ENCODE data around the gene CHAT. TPM values are rescaled to one million over a fixed set of nuclear protein-coding genes. Genes with fewer than 3 reads are reported as not detected.

Gene CHAT
- total RNA-seq, 1 donor from 2014 or later, result not detected

DNA sequence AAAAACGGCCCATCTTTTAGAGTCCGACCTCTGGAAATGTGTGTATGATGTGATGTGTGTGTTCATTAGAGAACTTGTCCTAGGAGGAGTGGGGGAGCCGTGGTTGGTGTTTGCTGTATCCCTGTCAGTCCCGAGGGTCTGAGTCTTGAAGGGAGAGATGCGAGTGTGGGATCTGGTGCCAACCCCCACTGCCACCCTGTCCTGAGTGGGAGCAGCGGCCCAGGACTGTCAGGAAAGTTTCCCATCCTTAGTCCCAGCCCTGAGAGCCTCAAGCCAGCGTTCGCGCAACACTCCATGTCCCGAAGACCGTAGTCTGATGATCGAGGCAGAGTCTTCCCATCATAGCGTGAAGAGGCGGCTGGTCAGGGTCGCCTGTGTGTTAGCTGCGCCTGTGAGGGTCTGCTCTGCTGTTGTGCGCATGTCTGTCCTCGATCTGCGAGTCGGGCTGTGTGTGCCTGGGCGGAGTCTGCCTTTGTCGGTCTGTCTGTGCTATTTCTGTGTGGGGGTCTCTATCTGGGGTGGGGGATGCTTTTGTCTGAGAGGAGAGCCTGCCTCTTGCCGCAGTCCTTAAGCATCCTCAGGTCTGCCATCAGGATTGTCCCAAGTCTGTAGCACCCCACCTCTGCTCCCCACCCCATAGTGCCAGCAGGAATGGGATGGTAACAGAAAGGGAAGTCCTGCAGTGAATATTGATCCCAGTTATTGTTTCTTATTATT, 514 bp upstream of the CHAT start:
- H3K27me3 ChIP-seq (ENCODE audit: low read depth), result peaks cover 100% of the 10 kb centered on the region
- H3K27ac ChIP-seq (replicated peaks), result no peak overlapping the region
- H3K36me3 ChIP-seq, result no peaks in the 10 kb centered on the region
- peaks cover 31% of the 10 kb centered on the region for H3K4me1 ChIP-seq
- H3K4me3 ChIP-seq, result no peak overlapping the region
- TF ChIP-seq, protein P1, sequence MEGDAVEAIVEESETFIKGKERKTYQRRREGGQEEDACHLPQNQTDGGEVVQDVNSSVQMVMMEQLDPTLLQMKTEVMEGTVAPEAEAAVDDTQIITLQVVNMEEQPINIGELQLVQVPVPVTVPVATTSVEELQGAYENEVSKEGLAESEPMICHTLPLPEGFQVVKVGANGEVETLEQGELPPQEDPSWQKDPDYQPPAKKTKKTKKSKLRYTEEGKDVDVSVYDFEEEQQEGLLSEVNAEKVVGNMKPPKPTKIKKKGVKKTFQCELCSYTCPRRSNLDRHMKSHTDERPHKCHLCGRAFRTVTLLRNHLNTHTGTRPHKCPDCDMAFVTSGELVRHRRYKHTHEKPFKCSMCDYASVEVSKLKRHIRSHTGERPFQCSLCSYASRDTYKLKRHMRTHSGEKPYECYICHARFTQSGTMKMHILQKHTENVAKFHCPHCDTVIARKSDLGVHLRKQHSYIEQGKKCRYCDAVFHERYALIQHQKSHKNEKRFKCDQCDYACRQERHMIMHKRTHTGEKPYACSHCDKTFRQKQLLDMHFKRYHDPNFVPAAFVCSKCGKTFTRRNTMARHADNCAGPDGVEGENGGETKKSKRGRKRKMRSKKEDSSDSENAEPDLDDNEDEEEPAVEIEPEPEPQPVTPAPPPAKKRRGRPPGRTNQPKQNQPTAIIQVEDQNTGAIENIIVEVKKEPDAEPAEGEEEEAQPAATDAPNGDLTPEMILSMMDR (IDR thresholded peaks at IDR 0.05; ENCODE audit: borderline replicate concordance), result no peak
- H3K9me3 ChIP-seq (replicated peaks), result no peaks in the 10 kb centered on the region
- intact Hi-C loops (cut with micrococcal nuclease), result no loop called here
- DNase-seq, result no peak

DNA sequence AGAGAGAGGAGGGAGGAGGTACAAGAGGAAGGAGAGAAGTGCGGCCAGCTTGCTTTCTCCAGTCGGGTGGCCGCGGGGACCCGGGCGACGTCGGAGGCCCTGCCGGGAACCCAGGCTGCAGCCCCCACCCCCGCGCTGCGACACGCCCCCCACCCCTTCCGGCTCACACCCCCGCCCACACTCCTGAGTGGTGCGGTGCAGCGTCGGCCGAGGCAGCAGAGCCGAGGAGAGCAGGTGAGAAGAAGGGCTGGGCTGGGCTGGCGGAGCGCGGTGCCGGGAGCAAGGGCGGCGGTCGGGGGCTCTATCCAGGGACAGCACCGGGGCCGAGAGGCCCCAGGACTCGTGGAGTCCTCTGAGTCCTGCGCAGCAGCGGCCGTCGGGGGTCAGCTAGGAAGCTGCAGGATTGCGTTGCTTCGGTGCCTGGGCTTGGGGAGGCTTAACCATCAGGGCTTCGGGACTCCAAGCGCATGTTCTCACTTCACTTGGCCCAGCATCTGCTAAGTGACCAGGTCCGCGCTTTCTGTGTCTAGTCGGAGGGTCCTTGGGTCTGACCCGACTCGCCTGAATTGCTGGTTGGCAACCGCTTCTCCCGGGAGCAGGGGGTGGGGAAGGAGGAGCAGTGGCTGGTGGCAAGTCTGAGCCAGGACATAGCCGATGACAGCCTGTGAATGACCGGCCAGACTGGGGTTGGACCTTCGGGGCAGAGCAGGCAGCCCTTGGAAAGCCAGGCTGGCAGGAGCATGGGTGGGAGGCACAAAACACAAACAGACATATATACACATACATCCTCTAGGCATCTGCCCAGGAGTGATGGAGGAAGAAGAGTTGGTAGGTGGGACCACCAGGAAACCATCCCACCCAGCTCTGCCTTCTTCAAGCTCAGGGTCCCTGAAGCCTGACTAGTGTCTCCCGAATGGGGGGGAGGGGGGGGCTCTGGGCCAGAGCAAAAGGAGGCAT, 683 bp downstream of the CHAT start:
- no peak overlapping the region for H3K4me3 ChIP-seq
- H3K27me3 ChIP-seq (ENCODE audit: low read depth), result peaks cover 100% of the 10 kb centered on the region
- H3K27ac ChIP-seq (replicated peaks), result no peak overlapping the region
- H3K9me3 ChIP-seq (replicated peaks), result no peaks in the 10 kb centered on the region
- no peaks in the 10 kb centered on the region for H3K36me3 ChIP-seq
- no peak for DNase-seq
- intact Hi-C loops (cut with micrococcal nuclease), result no loop called here
- H3K4me1 ChIP-seq, result peaks cover 26% of the 10 kb centered on the region
- TF ChIP-seq, protein P1 (IDR thresholded peaks at IDR 0.05; ENCODE audit: borderline replicate concordance), result no peak

DNA sequence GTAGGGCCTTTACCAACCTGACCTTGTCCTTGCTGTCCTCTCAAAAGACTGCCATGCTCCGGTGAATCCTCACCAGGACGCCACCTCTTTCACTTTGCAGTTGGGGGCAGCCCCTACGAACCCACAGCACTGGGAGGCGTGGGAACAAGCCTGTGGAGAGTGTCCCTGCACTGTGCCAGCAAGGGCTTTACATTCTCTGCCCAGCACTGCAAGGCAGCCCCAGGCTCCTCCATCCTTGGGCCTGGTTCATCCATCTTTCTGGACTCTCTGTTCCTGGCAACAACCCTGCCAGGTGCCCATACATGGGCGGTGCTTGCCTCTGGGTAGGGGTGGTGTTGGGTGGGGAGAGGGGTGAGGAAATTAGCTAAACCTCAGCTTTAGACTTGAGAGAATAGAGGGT, 1.4 kb downstream of the CHAT start:
- intact Hi-C loops (cut with micrococcal nuclease), result no loop called here
- H3K27me3 ChIP-seq (ENCODE audit: low read depth), result peaks cover 100% of the 10 kb centered on the region
- H3K9me3 ChIP-seq (replicated peaks), result no peaks in the 10 kb centered on the region
- H3K4me1 ChIP-seq, result peaks cover 19% of the 10 kb centered on the region
- no peaks in the 10 kb centered on the region for H3K36me3 ChIP-seq
- TF ChIP-seq, protein P1 (IDR thresholded peaks at IDR 0.05; ENCODE audit: borderline replicate concordance), result no peak
- no peak overlapping the region for H3K27ac ChIP-seq (replicated peaks)
- no peak for DNase-seq
- no peak overlapping the region for H3K4me3 ChIP-seq

DNA sequence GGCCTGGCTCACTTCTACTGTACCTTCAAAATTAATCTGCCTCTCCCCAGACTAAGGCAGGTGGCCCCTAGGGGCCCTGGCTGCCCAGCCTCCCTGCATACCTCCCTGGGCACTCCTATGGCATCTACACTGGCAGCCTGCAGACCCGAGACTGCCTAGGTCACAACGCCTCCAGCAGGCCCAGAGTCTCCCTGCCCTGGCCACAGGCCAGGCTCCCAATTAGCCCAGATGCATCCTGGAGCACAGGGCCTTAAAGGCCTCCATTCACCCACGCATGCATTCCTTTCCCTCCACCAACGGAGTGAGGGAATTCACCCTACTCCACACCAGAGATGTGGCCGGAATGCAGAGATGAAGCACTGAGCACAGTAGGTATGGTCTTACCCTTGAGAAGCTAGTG, 1.9 kb downstream of the CHAT start:
- TF ChIP-seq, protein P1 (IDR thresholded peaks at IDR 0.05; ENCODE audit: borderline replicate concordance), result no peak
- Histone ChIP-seq H3K4me3 (no peak overlapping the region), H3K36me3 (no peaks in the 10 kb centered on the region), H3K27ac (replicated peaks) (no peak overlapping the region), H3K4me1 (peaks cover 14% of the 10 kb centered on the region), H3K27me3 (ENCODE audit: low read depth) (peaks cover 100% of the 10 kb centered on the region), H3K9me3 (replicated peaks) (no peaks in the 10 kb centered on the region)
- DNase-seq, result no peak
- intact Hi-C loops (cut with micrococcal nuclease), result no loop called here

DNA sequence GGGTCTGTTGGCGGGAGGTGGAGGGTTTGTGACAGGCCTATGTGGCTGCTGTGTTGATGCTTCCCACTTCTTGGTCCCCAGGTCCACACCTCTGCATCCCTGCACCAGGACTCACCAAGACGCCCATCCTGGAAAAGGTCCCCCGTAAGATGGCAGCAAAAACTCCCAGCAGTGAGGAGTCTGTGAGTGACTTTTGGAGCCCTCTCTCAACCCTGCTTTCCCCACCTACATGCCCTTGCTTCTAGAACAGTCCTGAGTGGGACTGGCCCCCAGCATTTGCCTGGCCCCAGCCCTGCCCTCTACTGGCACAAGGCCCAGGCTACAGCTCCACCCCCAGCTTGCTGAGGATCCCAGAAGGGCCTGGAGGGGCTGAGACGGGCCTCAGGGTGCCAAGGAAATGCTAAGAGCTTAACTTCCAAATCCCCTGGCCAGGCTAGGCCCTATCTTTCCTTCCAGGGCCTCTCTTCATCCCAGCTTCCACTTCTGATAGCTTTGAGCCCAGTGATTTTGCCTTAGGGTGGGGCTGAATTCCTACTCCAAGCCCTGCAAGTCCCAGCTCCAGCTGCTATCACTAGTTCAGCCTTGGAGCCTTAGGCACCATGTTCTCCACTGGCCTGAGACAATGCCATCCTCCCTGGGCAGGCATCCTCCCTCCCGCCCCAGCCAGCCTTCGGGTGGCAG, 2.7 kb downstream of the CHAT start:
- Histone ChIP-seq H3K27ac (replicated peaks) (no peak overlapping the region), H3K4me1 (peaks cover 6% of the 10 kb centered on the region), H3K36me3 (no peaks in the 10 kb centered on the region), H3K4me3 (no peak overlapping the region), H3K27me3 (ENCODE audit: low read depth) (peaks cover 100% of the 10 kb centered on the region), H3K9me3 (replicated peaks) (no peaks in the 10 kb centered on the region)
- TF ChIP-seq, protein P1 (IDR thresholded peaks at IDR 0.05; ENCODE audit: borderline replicate concordance), result no peak
- DNase-seq, result no peak
- intact Hi-C loops (cut with micrococcal nuclease), result no loop called here

All from left ventricle myocardium inferior (tissue), 1 donor.